Measurements from ENCODE around the gene RDH8.

The RDH8 gene

DNA sequence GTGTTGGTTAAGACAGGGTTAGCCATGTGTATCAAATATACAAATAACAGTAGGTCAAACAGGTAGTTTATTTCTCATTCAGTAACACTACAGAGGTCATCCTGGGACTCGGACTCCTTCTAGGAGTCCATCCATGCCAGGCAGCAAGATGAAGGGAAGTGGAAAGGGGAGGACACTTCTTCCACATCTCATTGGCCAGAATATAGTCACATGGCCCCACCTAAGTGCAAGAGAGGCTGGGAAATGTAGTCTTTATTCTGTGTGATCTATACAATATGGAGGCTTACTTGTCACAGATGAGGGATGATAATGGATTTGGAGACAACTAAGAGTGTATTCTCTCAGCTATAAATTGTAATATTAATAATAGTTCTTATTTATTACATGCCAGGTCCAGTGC lies 31.1 kb downstream of the RDH8 start:
- TF ChIP-seq SIN3A (IDR thresholded peaks at IDR 0.05; ENCODE audit: borderline replicate concordance, insufficient read depth, low read length) (no peak), POLR2AphosphoS5 (IDR thresholded peaks at IDR 0.05; ENCODE audit: low read depth, low read length) (no peak)

DNA sequence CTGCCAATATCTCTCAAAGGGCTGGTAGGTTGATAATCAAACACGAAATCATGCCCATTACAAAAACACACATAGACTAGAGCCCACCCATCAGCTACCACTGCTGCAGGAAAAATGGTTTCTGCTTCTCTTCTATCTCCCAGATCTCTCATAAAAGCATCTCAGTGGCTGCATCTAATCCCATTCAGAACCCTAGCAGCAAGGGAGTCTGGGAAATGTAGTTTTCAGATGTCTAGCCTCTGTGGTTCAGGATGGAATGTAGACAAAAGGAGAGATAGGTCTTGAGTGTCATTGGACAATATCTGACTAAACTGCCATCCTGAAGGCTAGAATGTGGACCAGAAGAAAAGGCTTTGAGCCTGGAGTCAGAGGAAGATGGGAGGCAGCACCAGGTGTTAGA lies 32.1 kb downstream of the RDH8 start:
- TF ChIP-seq TAF1 (IDR thresholded peaks at IDR 0.05; ENCODE audit: borderline replicate concordance, insufficient read depth, low read length) = no peak
- TF ChIP-seq SIN3A (IDR thresholded peaks at IDR 0.05; ENCODE audit: borderline replicate concordance, insufficient read depth, low read length) = no peak
- TF ChIP-seq POLR2AphosphoS5 (IDR thresholded peaks at IDR 0.05; ENCODE audit: low read depth, low read length) = no peak
- TF ChIP-seq, protein P1, sequence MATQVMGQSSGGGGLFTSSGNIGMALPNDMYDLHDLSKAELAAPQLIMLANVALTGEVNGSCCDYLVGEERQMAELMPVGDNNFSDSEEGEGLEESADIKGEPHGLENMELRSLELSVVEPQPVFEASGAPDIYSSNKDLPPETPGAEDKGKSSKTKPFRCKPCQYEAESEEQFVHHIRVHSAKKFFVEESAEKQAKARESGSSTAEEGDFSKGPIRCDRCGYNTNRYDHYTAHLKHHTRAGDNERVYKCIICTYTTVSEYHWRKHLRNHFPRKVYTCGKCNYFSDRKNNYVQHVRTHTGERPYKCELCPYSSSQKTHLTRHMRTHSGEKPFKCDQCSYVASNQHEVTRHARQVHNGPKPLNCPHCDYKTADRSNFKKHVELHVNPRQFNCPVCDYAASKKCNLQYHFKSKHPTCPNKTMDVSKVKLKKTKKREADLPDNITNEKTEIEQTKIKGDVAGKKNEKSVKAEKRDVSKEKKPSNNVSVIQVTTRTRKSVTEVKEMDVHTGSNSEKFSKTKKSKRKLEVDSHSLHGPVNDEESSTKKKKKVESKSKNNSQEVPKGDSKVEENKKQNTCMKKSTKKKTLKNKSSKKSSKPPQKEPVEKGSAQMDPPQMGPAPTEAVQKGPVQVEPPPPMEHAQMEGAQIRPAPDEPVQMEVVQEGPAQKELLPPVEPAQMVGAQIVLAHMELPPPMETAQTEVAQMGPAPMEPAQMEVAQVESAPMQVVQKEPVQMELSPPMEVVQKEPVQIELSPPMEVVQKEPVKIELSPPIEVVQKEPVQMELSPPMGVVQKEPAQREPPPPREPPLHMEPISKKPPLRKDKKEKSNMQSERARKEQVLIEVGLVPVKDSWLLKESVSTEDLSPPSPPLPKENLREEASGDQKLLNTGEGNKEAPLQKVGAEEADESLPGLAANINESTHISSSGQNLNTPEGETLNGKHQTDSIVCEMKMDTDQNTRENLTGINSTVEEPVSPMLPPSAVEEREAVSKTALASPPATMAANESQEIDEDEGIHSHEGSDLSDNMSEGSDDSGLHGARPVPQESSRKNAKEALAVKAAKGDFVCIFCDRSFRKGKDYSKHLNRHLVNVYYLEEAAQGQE (IDR thresholded peaks at IDR 0.05; ENCODE audit: insufficient read depth in 1 of 2, low read depth in 2 of 2, low read length in 2 of 2) = no peak
- TF ChIP-seq FOXP2 (optimal IDR thresholded peaks at IDR 0.05; ENCODE audit: borderline replicate concordance, extremely low read depth, extremely low read length, insufficient read depth) = no peak

DNA sequence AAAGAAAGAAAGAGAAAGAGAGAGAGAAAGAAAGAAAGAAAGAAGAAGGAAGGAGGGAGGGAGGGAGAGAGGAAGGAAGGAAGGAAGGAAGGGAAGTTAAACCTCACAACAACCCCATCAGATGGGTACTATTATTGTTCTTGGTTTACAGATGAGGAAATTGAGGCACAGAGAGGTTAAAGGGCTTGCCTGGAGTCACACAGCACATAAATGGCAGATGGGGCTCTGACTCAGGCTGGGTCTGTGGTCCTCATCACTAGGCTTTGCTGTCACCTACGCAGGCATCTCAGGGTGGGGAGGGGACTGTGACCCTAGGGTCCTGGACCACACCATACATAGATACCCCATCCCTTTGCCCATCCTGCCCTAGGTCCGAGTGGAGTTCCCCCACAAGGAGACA lies 36.3 kb downstream of the RDH8 start:
- TF ChIP-seq TAF1 (IDR thresholded peaks at IDR 0.05; ENCODE audit: borderline replicate concordance, insufficient read depth, low read length) = no peak
- TF ChIP-seq SIN3A (IDR thresholded peaks at IDR 0.05; ENCODE audit: borderline replicate concordance, insufficient read depth, low read length) = no peak
- no peak for TF ChIP-seq FOXP2 (optimal IDR thresholded peaks at IDR 0.05; ENCODE audit: borderline replicate concordance, extremely low read depth, extremely low read length, insufficient read depth)
- no peak for TF ChIP-seq POLR2AphosphoS5 (IDR thresholded peaks at IDR 0.05; ENCODE audit: low read depth, low read length)
- TF ChIP-seq, protein P1 (IDR thresholded peaks at IDR 0.05; ENCODE audit: insufficient read depth in 1 of 2, low read depth in 2 of 2, low read length in 2 of 2) = no peak

DNA sequence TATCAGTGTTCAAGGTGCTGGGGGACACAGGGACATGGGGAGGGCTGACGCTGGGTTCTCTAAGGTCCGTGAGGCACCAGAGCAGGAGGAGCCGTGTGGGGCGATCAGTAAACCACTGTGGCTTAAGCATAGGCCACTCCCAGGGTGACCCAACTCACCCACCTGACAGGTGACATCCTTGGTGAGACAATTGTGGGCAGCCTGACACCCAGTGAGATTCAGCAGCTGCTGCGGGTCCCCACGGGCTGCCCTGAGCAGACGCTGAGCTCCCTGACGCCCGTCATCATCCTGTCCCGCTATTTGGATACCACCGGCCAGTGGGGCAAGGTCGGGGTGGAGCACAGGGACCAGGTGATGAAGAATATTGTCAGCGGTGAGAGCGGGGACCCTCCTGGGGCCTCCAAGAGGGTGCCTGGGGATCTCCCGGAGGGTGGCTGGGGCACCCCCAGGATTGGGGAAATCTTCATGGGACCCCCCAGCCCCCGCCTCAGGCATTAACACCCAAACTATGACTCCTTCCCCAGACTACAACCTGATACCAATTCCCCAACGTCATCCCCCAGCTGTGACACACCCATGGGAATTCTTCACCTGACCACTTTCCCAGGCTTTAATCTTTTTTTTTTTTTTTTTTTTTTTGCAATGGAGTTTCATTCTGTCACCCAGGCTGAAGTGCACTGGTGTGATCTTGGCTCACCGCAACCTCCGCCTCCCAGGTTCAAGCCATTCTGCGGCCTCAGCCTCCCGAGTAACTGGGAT lies 39.5 kb downstream of the RDH8 start:
- no peak for TF ChIP-seq SIN3A (IDR thresholded peaks at IDR 0.05; ENCODE audit: borderline replicate concordance, insufficient read depth, low read length)
- no peak for TF ChIP-seq POLR2AphosphoS5 (IDR thresholded peaks at IDR 0.05; ENCODE audit: low read depth, low read length)
- no peak for TF ChIP-seq FOXP2 (optimal IDR thresholded peaks at IDR 0.05; ENCODE audit: borderline replicate concordance, extremely low read depth, extremely low read length, insufficient read depth)
- TF ChIP-seq, protein P1 (IDR thresholded peaks at IDR 0.05; ENCODE audit: insufficient read depth in 1 of 2, low read depth in 2 of 2, low read length in 2 of 2) = no peak
- TF ChIP-seq TAF1 (IDR thresholded peaks at IDR 0.05; ENCODE audit: borderline replicate concordance, insufficient read depth, low read length) = no peak

DNA sequence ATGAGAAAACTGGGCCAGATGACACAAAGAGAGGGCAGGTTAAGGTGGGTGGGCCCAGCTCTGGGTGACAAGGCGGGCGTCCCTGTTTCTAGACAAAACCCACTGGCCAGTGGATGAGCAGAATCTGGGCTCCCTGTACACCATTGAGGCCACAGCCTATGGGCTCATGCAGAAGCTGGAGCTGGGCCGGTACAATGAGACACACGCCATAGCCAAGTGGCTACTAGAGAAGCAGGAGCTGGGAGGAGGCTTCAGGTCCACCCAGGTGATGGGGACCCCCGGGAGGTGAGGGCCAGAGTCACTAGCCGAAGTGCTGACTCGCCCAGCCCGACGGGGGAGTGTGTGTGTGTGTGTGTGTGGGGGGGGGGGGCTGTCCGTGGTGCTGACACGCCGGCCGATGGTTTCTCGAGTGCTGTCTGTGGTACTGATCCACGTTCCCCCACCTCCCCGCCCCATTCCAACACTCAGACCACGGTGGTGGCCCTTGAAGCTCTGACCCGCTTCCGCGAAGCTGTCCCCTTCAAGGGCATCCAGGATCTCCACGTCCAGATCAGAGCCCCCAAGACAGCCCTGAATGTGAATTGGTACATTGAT lies 48.5 kb downstream of the RDH8 start:
- TF ChIP-seq POLR2AphosphoS5 (IDR thresholded peaks at IDR 0.05; ENCODE audit: low read depth, low read length) (no peak), SIN3A (IDR thresholded peaks at IDR 0.05; ENCODE audit: borderline replicate concordance, insufficient read depth, low read length) (peak; percentile 41; the same call in 1 of the 2 replicates), FOXP2 (optimal IDR thresholded peaks at IDR 0.05; ENCODE audit: borderline replicate concordance, extremely low read depth, extremely low read length, insufficient read depth) (no peak), TAF1 (IDR thresholded peaks at IDR 0.05; ENCODE audit: borderline replicate concordance, insufficient read depth, low read length) (no peak)
- TF ChIP-seq, protein P1 (IDR thresholded peaks at IDR 0.05; ENCODE audit: insufficient read depth in 1 of 2, low read depth in 2 of 2, low read length in 2 of 2) = peak; percentile 88 to 97

Measured in PFSK-1 (cell line).